Inflammatory macrophage (primary cell): Measurements from ENCODE around the gene CTNNBIP1.
"Not testable (repeated sequence)": the region's sequence is repeated elsewhere in the genome, so short reads cannot be mapped to it uniquely, and the experiment has no call there.

Experiments
- DNase-seq, 2 donors: peaks; one replicate each; pipeline ENCODE4 v3.0.0-alpha.2; 2020 to 2022

CTNNBIP1 gene

GRCh38 chr1:9827558-9828185, 82.4 kb downstream of the CTNNBIP1 start:
- peak in 1 of 2 donors; percentile 42 for DNase-seq

- DNase-seq: no peak
Measured at GRCh38 chr1:9826616-9827015, 83.5 kb downstream of the CTNNBIP1 start.

GRCh38 chr1:9826087-9826486, 84.0 kb downstream of the CTNNBIP1 start:
- no peak for DNase-seq

- DNase-seq: peak; percentile 80
Measured at GRCh38 chr1:9825093-9826074, 84.7 kb downstream of the CTNNBIP1 start.

- no peak for DNase-seq
Measured at GRCh38 chr1:9824702-9825089, 85.4 kb downstream of the CTNNBIP1 start.

GRCh38 chr1:9823943-9824701, 85.9 kb downstream of the CTNNBIP1 start, which contains the start of gene CLSTN1:
Gene CLSTN1, minus strand, starts transcription at chr1:9823965. Its CDS starts 232 bp downstream, at chr1:9823733.
- peak; percentile 70 to 76 for DNase-seq

GRCh38 chr1:9823693-9823942, 86.5 kb downstream of the CTNNBIP1 start:
- DNase-seq: no peak

- peak; percentile 34 to 64 for DNase-seq
Measured at GRCh38 chr1:9822897-9823692, 87.0 kb downstream of the CTNNBIP1 start.

- DNase-seq: no peak
Measured at GRCh38 chr1:9822490-9822889, 87.6 kb downstream of the CTNNBIP1 start.

GRCh38 chr1:9821710-9822109, 88.4 kb downstream of the CTNNBIP1 start:
- no peak for DNase-seq

- DNase-seq: no peak
Measured at GRCh38 chr1:9820521-9820920, 89.5 kb downstream of the CTNNBIP1 start.

GRCh38 chr1:9817734-9818133, 92.3 kb downstream of the CTNNBIP1 start:
- no peak for DNase-seq

- no peak for DNase-seq
Measured at GRCh38 chr1:9816199-9816598, 93.9 kb downstream of the CTNNBIP1 start.

- peak in 1 of 2 donors; percentile 13 for DNase-seq
Measured at GRCh38 chr1:9815150-9815549, 94.9 kb downstream of the CTNNBIP1 start.

- no peak for DNase-seq
Measured at GRCh38 chr1:9814619-9815018, 95.5 kb downstream of the CTNNBIP1 start.

- DNase-seq: no peak
Measured at GRCh38 chr1:9811239-9811966, 98.7 kb downstream of the CTNNBIP1 start.

GRCh38 chr1:9809100-9809510, 101.0 kb downstream of the CTNNBIP1 start:
- no peak for DNase-seq

- no peak for DNase-seq
Measured at GRCh38 chr1:9808459-9808858, 101.6 kb downstream of the CTNNBIP1 start.

GRCh38 chr1:9807541-9807940, 102.5 kb downstream of the CTNNBIP1 start:
- no peak for DNase-seq

GRCh38 chr1:9805972-9806371, 104.1 kb downstream of the CTNNBIP1 start:
- DNase-seq: not testable (repeated sequence)

- DNase-seq: no peak
Measured at GRCh38 chr1:9805006-9805508, 105.0 kb downstream of the CTNNBIP1 start.
